GM18507 (cell line): Measurements from ENCODE around the gene DIO3.

Source experiments
- DNase-seq: peaks from one replicate; pipeline ENCODE4 v3.0.0; 2011; ENCODE audit warnings: low read depth; ENCODE audit not compliant: insufficient read length; ENCODE audit errors: extremely low spot score
- FAIRE-seq: peaks from 2 replicates; lab custom pipeline; 2011; peaks lifted over from hg19 to GRCh38; lab: Jason Lieb, UNC

The DIO3 gene

GRCh38 chr14:101591582-101591981, 30.3 kb downstream of the DIO3 start:
- FAIRE-seq = no peak

GRCh38 chr14:101593411-101594238, 32.3 kb downstream of the DIO3 start:
- no peak for FAIRE-seq
- DNase-seq = no peak

More at GRCh38 chr14:101591582-101591981, 30.3 kb downstream of the DIO3 start:
- no peak for DNase-seq

- FAIRE-seq = no peak
Observed at GRCh38 chr14:101594511-101595148, 33.3 kb downstream of the DIO3 start.

GRCh38 chr14:101595349-101595748, 34.1 kb downstream of the DIO3 start:
- FAIRE-seq (no peak), DNase-seq (no peak)

More at GRCh38 chr14:101594511-101595148, 33.3 kb downstream of the DIO3 start:
- no peak for DNase-seq

GRCh38 chr14:101595887-101596721, 34.8 kb downstream of the DIO3 start:
- DNase-seq = no peak
- peak; percentile 79 for FAIRE-seq

GRCh38 chr14:101596742-101597141, 35.4 kb downstream of the DIO3 start:
- DNase-seq (no peak), FAIRE-seq (no peak)

- FAIRE-seq (no peak), DNase-seq (no peak)
Observed at GRCh38 chr14:101598159-101598558, 36.9 kb downstream of the DIO3 start.

- no peak for FAIRE-seq
- DNase-seq = no peak
Observed at GRCh38 chr14:101598571-101599233, 37.4 kb downstream of the DIO3 start.

GRCh38 chr14:101599234-101599885, 38.1 kb downstream of the DIO3 start:
- FAIRE-seq (no peak), DNase-seq (no peak)

GRCh38 chr14:101600336-101600890, 39.1 kb downstream of the DIO3 start:
- FAIRE-seq = no peak
- DNase-seq = no peak

GRCh38 chr14:101600891-101601605, 39.8 kb downstream of the DIO3 start:
- FAIRE-seq (no peak), DNase-seq (no peak)

GRCh38 chr14:101601606-101602465, 40.5 kb downstream of the DIO3 start:
- FAIRE-seq = no peak
- no peak for DNase-seq

GRCh38 chr14:101602466-101602840, 41.2 kb downstream of the DIO3 start:
- DNase-seq (no peak), FAIRE-seq (no peak)

GRCh38 chr14:101603096-101603495, 41.8 kb downstream of the DIO3 start:
- DNase-seq (no peak), FAIRE-seq (no peak)

GRCh38 chr14:101604228-101604934, 43.1 kb downstream of the DIO3 start:
- DNase-seq = no peak
- no peak for FAIRE-seq

GRCh38 chr14:101604935-101605780, 43.9 kb downstream of the DIO3 start:
- FAIRE-seq = no peak
- no peak for DNase-seq
